NB4 (cell line): ENCODE data around the gene ANKRD53.

Experiments used
- CTCF ChIP-seq: IDR thresholded peaks from one replicate; pipeline ENCODE4 v1.5.1; 2012; ENCODE audit warnings: low read depth, low read length
- MYC ChIP-seq: IDR thresholded peaks from 2 replicates; pipeline ENCODE4 v1.6.1; 2011; ENCODE audit warnings: low read depth, low read length
- POLR2A ChIP-seq: IDR thresholded peaks from 2 replicates; pipeline ENCODE4 v1.6.1; 2011; ENCODE audit warnings: mild to moderate bottlenecking; ENCODE audit not compliant: insufficient read length; ENCODE audit errors: extremely low read depth

- TF ChIP-seq POLR2A (no peak), CTCF (no peak), MYC (no peak)
Observed at GRCh38 chr2:70943205-70943871, 35.1 kb upstream of the ANKRD53 start.
